SK-N-SH (cell line): Measurements from ENCODE around the gene CYP2S1. TPM values are rescaled to one million over a fixed set of nuclear protein-coding genes. Genes with fewer than 3 reads are reported as not detected.

ENCODE experiments used
- CTCF ChIA-PET: fragments of 300-600, 350-600 bp; formaldehyde crosslinking; extraction: SDS; loops from one replicate; lab custom pipeline; 2021; lab: Yijun Ruan, JAX
- POLR2A ChIA-PET: fragments of 350-600 bp; sonication (Branson Sonifier 250); formaldehyde crosslinking; extraction: SDS; loops from one replicate; lab custom pipeline; 2020; ENCODE audit warnings: antibody characterized with exemption, inconsistent platforms; lab: Yijun Ruan, JAX
- DNase-seq: peaks from one replicate; pipeline ENCODE4 v3.0.0; 2012
- H2AFZ ChIP-seq: fragments of 200-600 bp; sonication (generic); 2 replicates; pipeline ENCODE4 v1.8.1; 2016; ENCODE audit warnings: antibody characterized with exemption, mild to moderate bottlenecking, low read depth
- H3F3A ChIP-seq: fragments of 200-600 bp; sonication (generic); replicated peaks from 2 replicates; pipeline ENCODE3; 2016; ENCODE audit warnings: antibody characterized with exemption, mild to moderate bottlenecking; ENCODE audit not compliant: insufficient read depth
- H3K27ac ChIP-seq, 2 experiments: fragments of 200-500 bp in 1 of 2; fragments of 200-600 bp in 1 of 2; sonication (Bioruptor generic) in 1 of 2; sonication (generic), shearing (Covaris generic) in 1 of 2; 2 replicates each; pipeline versions ENCODE4 v1.5.1 to v1.6.1; 2014 to 2016; ENCODE audit warnings: low read depth in 2 of 2, inconsistent platforms in 1 of 2, low read length in 1 of 2, mild to moderate bottlenecking in 1 of 2, mixed read lengths in 1 of 2
- H3K27me3 ChIP-seq: fragments of 200-600 bp; sonication (generic), shearing (Covaris generic); 2 replicates; pipeline ENCODE4 v1.6.1; 2016; ENCODE audit warnings: mixed run types; ENCODE audit not compliant: insufficient read depth
- H3K36me3 ChIP-seq, 2 experiments: fragments of 200-500 bp in 1 of 2; fragments of 200-600 bp in 1 of 2; sonication (Bioruptor generic) in 1 of 2; sonication (generic) in 1 of 2; replicated peaks in 1 of 2; 2 replicates each; pipeline versions ENCODE3 to v1.5.1; 2014 to 2016; ENCODE audit warnings: low read length in 1 of 2, mild to moderate bottlenecking in 1 of 2; ENCODE audit not compliant: insufficient read depth in 2 of 2, control insufficient read depth in 1 of 2
- H3K4me1 ChIP-seq, 2 experiments: fragments of 200-500 bp in 1 of 2; fragments of 200-600 bp in 1 of 2; sonication (Bioruptor generic) in 1 of 2; sonication (generic), shearing (Covaris generic) in 1 of 2; 2 replicates each; pipeline versions ENCODE4 v1.5.1 to v1.6.1; 2014 to 2016; ENCODE audit warnings: low read depth in 1 of 2, low read length in 1 of 2, mixed run types in 1 of 2; ENCODE audit not compliant: insufficient read depth in 2 of 2, control insufficient read depth in 1 of 2
- H3K4me2 ChIP-seq: fragments of 200-600 bp; sonication (generic), shearing (Covaris generic); 2 replicates; pipeline ENCODE4 v1.6.1; 2017; ENCODE audit warnings: mixed run types
- H3K4me3 ChIP-seq, 2 experiments: fragments of 200-500 bp in 1 of 2; fragments of 200-600 bp in 1 of 2; sonication (Bioruptor generic) in 1 of 2; sonication (generic), shearing (Covaris generic) in 1 of 2; 2 replicates each; pipeline versions ENCODE4 v1.5.1 to v1.8.1; 2014 to 2016; ENCODE audit warnings: low read depth in 2 of 2, inconsistent platforms in 1 of 2, low read length in 1 of 2, mild to moderate bottlenecking in 1 of 2, mixed read lengths in 1 of 2, moderate library complexity in 1 of 2
- H3K79me2 ChIP-seq: fragments of 200-600 bp; sonication (generic); 2 replicates; pipeline ENCODE4 v1.8.1; 2017; ENCODE audit warnings: mild to moderate bottlenecking; ENCODE audit not compliant: insufficient read depth
- H3K9ac ChIP-seq: fragments of 200-600 bp; sonication (generic); 2 replicates; pipeline ENCODE4 v1.6.1; 2017; ENCODE audit warnings: mixed run types
- H3K9me2 ChIP-seq: fragments of 200-600 bp; sonication (generic); 2 replicates; pipeline ENCODE4 v1.6.1; 2017; ENCODE audit warnings: mixed run types
- H3K9me3 ChIP-seq: fragments of 200-600 bp; sonication (generic); 2 replicates; pipeline ENCODE4 v1.6.1; 2017; ENCODE audit warnings: mixed run types, mild to moderate bottlenecking, moderate library complexity
- H4K20me1 ChIP-seq: fragments of 200-600 bp; sonication (generic); 2 replicates; pipeline ENCODE4 v1.6.1; 2017; ENCODE audit warnings: mild to moderate bottlenecking, mixed run types; ENCODE audit not compliant: insufficient read depth
- CHD2 ChIP-seq: fragments of 150-350 bp; IDR thresholded peaks from 2 replicates; pipeline ENCODE4 v1.6.1; 2018; ENCODE audit warnings: low read length; ENCODE audit not compliant: partially characterized antibody
- ELF1 ChIP-seq: IDR thresholded peaks from 2 replicates; pipeline ENCODE4 v1.4.0; 2012
- FOXJ3 ChIP-seq: sonication (generic); formaldehyde crosslinking; IDR thresholded peaks from 2 replicates; pipeline ENCODE4 v1.5.1; 2020; ENCODE audit warnings: mild to moderate bottlenecking, missing genetic modification reagents
- GABPA ChIP-seq: IDR thresholded peaks from 2 replicates; pipeline ENCODE4 v1.4.0; 2012; ENCODE audit warnings: low read depth, mild to moderate bottlenecking
- JUND ChIP-seq: IDR thresholded peaks from 2 replicates; pipeline ENCODE4 v1.4.0; 2012
- MXI1 ChIP-seq: IDR thresholded peaks from 2 replicates; pipeline ENCODE4 v1.6.1; 2012; ENCODE audit warnings: mild to moderate bottlenecking, low read depth, low read length, improper control_type of control experiment
- RAD21 ChIP-seq: IDR thresholded peaks from 2 replicates; pipeline ENCODE4 v1.6.1; 2012; ENCODE audit warnings: mild to moderate bottlenecking, low read length
- RCOR1 ChIP-seq: fragments of 150-350 bp; IDR thresholded peaks from 2 replicates; pipeline ENCODE4 v1.6.1; 2017; ENCODE audit warnings: antibody characterized with exemption, low read length
- SIN3A ChIP-seq: IDR thresholded peaks from 2 replicates; pipeline ENCODE4 v1.6.1; 2012; ENCODE audit warnings: low read depth, mild to moderate bottlenecking, low read length, moderate library complexity, borderline replicate concordance
- TAF1 ChIP-seq: IDR thresholded peaks from 2 replicates; pipeline ENCODE4 v1.6.1; 2012; ENCODE audit warnings: low read depth, mild to moderate bottlenecking, low read length, moderate library complexity, borderline replicate concordance
- TEAD4 ChIP-seq: IDR thresholded peaks from 2 replicates; pipeline ENCODE4 v1.4.0; 2012; ENCODE audit warnings: mild to moderate bottlenecking, borderline replicate concordance; ENCODE audit not compliant: insufficient read depth
- USF1 ChIP-seq: IDR thresholded peaks from 2 replicates; pipeline ENCODE4 v1.4.0; 2012; ENCODE audit warnings: low read depth, borderline replicate concordance
- YY1 ChIP-seq: IDR thresholded peaks from 2 replicates; pipeline ENCODE4 v1.4.0; 2012; ENCODE audit warnings: low read depth, mild to moderate bottlenecking
- WGBS: methylation state at CpG from one replicate; pipeline ENCODE4 v1.1.6; 2017; ENCODE audit warnings: low lambda C conversion rate; 5-methylcytosine and 5-hydroxymethylcytosine counted together
- polyA plus RNA-seq, 3 experiments: library from polyadenylated mRNA; depleted of rRNA; stranded (reverse); fragments of >200 nt; gene quantifications; 2 replicates each; pipeline ENCODE4 v1.2.3, GENCODE V29; 2012
- TF ChIP-seq, protein P1 (sequence below): fragments of 150-350 bp; IDR thresholded peaks from 2 replicates; pipeline ENCODE4 v1.6.1; 2017; ENCODE audit warnings: antibody characterized with exemption, low read length, low read depth, borderline replicate concordance
- TF ChIP-seq, protein P2 (sequence below): IDR thresholded peaks from 2 replicates; pipeline ENCODE4 v1.6.1; 2012; ENCODE audit warnings: mild to moderate bottlenecking, low read depth, low read length, moderate library complexity

Gene CYP2S1
- polyA plus RNA-seq, 1 of the 3 experiments (the other 2 are of a cell fraction): 0.67 TPM

DNA sequence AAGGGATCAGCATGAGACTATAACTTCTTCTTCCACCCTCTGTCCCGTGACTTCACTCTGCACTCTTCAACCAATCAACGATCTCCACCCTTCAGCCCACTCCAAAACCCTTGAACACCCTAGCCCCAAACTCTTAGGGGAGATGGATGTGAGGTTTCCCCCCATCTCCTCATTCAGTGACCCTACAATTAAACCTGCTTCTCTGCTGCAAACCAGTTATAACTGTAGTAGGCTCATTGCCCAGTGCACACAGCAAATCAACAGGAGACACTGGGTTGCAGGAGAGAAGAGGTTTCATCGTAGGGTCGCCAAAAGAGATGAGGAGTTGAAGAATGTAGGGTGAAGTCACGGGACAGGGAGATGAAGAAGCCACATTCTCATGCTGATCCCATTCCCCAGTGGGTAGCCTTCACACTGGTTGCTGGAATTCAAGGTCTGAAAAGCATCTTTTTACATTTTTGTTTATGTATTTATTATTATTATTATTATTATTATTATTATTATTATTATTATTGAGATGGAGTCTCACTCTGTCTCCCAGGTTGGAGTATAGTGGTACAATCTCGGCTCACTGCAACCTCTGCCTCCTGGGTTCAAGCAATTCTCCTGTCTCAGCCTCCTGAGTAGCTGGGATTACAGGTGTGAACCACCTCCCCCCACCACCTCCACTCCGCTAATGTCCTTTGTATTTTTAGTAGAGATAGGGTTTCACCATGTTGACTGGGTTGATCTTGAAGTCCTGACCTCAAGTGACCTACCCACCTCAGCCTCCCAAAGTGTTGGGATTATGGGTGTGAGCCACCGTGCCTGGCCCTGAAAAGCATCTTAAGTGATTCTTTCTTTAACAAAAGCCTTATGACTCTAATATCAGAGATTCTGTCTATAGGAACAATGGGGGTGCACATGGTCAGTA is 5.8 kb upstream of the CYP2S1 start:
- DNase-seq: no peak
- POLR2A ChIA-PET: interaction anchor here (0.7 kb wide), 1 partner anchor 10 kb away, joined by 3 read pairs; no protein-coding TSS in a partner anchor
- H2AFZ ChIP-seq: no peak overlapping the region
- no peak overlapping the region for H3K27ac ChIP-seq
- 33% methylated on average over 8 of the region's 8 CpGs for WGBS
- no peaks in the 10 kb centered on the region for H3K9me3 ChIP-seq
- H3K4me3 ChIP-seq: no peak overlapping the region
- TF ChIP-seq RCOR1: no peak
- no peak for TF ChIP-seq SIN3A
- no peak for TF ChIP-seq MXI1
- TF ChIP-seq, protein P1, sequence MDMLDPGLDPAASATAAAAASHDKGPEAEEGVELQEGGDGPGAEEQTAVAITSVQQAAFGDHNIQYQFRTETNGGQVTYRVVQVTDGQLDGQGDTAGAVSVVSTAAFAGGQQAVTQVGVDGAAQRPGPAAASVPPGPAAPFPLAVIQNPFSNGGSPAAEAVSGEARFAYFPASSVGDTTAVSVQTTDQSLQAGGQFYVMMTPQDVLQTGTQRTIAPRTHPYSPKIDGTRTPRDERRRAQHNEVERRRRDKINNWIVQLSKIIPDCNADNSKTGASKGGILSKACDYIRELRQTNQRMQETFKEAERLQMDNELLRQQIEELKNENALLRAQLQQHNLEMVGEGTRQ: no peak
- no peak for TF ChIP-seq ELF1
- no peak for TF ChIP-seq YY1
- TF ChIP-seq CHD2: no peak
- no peak for TF ChIP-seq TAF1
- TF ChIP-seq RAD21: no peak
- no peak for TF ChIP-seq FOXJ3 (CRISPR knock-in tag)
- TF ChIP-seq USF1: no peak
- TF ChIP-seq TEAD4: no peak
- TF ChIP-seq JUND: no peak
- no peak for TF ChIP-seq GABPA
- TF ChIP-seq, protein P2, sequence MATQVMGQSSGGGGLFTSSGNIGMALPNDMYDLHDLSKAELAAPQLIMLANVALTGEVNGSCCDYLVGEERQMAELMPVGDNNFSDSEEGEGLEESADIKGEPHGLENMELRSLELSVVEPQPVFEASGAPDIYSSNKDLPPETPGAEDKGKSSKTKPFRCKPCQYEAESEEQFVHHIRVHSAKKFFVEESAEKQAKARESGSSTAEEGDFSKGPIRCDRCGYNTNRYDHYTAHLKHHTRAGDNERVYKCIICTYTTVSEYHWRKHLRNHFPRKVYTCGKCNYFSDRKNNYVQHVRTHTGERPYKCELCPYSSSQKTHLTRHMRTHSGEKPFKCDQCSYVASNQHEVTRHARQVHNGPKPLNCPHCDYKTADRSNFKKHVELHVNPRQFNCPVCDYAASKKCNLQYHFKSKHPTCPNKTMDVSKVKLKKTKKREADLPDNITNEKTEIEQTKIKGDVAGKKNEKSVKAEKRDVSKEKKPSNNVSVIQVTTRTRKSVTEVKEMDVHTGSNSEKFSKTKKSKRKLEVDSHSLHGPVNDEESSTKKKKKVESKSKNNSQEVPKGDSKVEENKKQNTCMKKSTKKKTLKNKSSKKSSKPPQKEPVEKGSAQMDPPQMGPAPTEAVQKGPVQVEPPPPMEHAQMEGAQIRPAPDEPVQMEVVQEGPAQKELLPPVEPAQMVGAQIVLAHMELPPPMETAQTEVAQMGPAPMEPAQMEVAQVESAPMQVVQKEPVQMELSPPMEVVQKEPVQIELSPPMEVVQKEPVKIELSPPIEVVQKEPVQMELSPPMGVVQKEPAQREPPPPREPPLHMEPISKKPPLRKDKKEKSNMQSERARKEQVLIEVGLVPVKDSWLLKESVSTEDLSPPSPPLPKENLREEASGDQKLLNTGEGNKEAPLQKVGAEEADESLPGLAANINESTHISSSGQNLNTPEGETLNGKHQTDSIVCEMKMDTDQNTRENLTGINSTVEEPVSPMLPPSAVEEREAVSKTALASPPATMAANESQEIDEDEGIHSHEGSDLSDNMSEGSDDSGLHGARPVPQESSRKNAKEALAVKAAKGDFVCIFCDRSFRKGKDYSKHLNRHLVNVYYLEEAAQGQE: no peak
- no peaks in the 10 kb centered on the region for H3K4me1 ChIP-seq
- H3K4me2 ChIP-seq: no peak overlapping the region
- H3K9ac ChIP-seq: no peak overlapping the region
- H3F3A ChIP-seq: no peaks in the 10 kb centered on the region
- CTCF ChIA-PET: interaction anchor here (1.0 kb wide), 1 partner anchor 16 kb away, joined by 3 read pairs; no protein-coding TSS in a partner anchor
- no peaks in the 10 kb centered on the region for H4K20me1 ChIP-seq
- no peaks in the 10 kb centered on the region for H3K9me2 ChIP-seq
- no peaks in the 10 kb centered on the region for H3K36me3 ChIP-seq
- H3K79me2 ChIP-seq: no peaks in the 10 kb centered on the region
- peaks cover 41% of the 10 kb centered on the region for H3K27me3 ChIP-seq
